OCI-LY7 (cell line): ENCODE results near the gene CST3.

Source experiments
- CTCF ChIP-seq: fragments of 200-600 bp; sonication (generic); conservative IDR thresholded peaks from 2 replicates; pipeline ENCODE4 v1.5.1; 2014; ENCODE audit warnings: mild to moderate bottlenecking, antibody characterized with exemption, low read length, moderate library complexity, mixed read lengths
- EZH2phosphoT487 ChIP-seq: fragments of 200-600 bp; sonication (generic); IDR thresholded peaks from 2 replicates; pipeline ENCODE4 v1.6.1; 2018; ENCODE audit warnings: low read depth, borderline replicate concordance, mild to moderate bottlenecking, mixed run types, antibody characterized with exemption, low read length, moderate library complexity, mixed read lengths

GRCh38 chr20:23654000-23654399, 16.2 kb upstream of the CST3 start:
- TF ChIP-seq CTCF (no peak), EZH2phosphoT487 (no peak)
